NCI-H1105 treated with DMSO at 0.1 percent for 48 hours (cell line): ENCODE measurements around the gene ACTR3C.
A peak's percentile ranks its signal among the peaks of the same experiment; 100 is the strongest.
"Not testable (repeated sequence)": the region's sequence is repeated elsewhere in the genome, so short reads cannot be mapped to it uniquely, and the experiment has no call there.

Source experiments
- DNase-seq: peaks from one replicate; lab custom pipeline; 2025; lab: John Stamatoyannopoulos, UW

Gene ACTR3C

DNA sequence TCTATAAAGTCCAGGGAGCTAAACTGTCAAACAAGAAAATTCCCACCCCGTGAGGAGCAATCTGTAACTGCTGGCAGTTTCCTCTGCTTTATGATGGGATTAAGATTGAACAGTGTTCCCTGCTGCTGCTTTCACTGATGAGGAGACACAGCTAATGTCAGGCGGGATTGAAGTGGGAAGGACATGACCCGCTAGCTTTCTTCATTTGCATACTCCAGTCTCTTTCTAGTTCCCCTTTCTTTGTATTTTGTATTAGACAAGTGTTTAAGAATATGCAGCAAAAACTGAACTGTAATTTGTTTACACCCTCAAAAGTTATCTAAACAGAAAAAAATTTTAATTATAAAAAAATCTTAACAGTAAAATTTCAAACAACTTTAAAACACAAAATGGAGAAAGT, 40.2 kb downstream of the ACTR3C start:
- not testable (repeated sequence) for DNase-seq

GRCh38 chr7:150281681-150282403, 41.5 kb downstream of the ACTR3C start:
- not testable (repeated sequence) for DNase-seq

- DNase-seq: not testable (repeated sequence)
Observed at GRCh38 chr7:150278383-150278782, 45.0 kb downstream of the ACTR3C start.

- DNase-seq: peak; percentile 21
Observed at GRCh38 chr7:150276132-150276695, 47.1 kb downstream of the ACTR3C start.

DNA sequence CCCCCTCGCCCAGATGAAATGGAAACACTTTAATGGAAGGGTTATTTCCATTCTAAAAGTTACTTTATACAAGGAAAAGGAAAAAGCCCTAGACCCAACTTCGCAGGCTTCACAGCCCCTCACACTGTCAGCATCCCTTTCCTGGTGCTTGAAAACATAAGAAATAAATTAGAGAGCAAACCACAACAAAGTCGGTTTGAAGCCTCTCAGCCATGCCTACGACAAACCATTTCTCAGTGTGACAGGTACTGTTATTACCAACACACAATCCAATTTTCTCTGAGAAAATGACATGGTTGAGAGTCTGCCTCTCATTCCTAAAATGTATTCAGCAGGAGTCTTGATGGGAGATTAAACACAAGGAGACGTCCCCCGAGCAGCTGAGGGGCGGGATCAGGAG, 51.4 kb downstream of the ACTR3C start:
- DNase-seq: not testable (repeated sequence)

GRCh38 chr7:150270101-150270824, 53.1 kb downstream of the ACTR3C start:
- DNase-seq: not testable (repeated sequence)

DNA sequence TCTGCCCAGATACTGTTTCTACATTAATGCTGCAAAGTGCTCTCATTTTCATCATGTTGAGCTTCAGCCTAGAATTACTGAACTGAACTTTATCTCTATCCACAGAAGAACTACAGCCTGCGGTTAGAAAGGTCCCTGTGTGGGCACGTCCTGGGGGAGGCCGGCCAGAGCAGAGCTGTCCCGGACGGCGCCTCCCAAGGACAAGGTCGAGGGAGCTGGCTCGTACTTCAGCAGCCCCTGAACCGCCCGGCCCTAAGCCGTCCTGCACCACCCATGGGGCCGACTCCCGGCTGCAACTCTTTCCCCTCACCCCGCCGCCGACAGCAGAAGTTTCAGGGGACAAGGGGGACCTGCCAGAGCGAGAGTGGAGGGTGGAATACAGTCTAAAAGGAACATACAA, 54.5 kb downstream of the ACTR3C start:
- DNase-seq: not testable (repeated sequence)

- not testable (repeated sequence) for DNase-seq
Observed at GRCh38 chr7:150268287-150268686, 55.1 kb downstream of the ACTR3C start.

- not testable (repeated sequence) for DNase-seq
Observed at GRCh38 chr7:150266953-150267665, 56.2 kb downstream of the ACTR3C start.

DNA sequence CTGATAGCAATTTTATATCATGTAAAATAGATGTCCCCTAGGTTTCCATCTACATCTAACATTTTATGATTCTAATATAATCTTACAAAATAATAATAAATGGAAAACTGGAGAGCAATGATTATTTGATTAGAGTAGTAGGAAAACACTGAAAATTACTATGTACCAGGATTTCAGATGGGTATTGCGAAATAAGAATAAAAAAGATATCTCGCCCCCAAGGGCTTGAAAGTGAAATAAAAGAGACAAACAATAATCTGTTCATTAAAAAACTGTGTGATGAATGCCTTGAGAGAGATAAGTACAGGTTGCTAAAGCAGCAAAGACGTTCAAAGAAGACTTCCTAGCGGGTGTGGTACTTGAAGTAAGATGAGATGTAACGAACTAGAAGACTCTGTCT, 60.7 kb downstream of the ACTR3C start:
- not testable (repeated sequence) for DNase-seq

DNA sequence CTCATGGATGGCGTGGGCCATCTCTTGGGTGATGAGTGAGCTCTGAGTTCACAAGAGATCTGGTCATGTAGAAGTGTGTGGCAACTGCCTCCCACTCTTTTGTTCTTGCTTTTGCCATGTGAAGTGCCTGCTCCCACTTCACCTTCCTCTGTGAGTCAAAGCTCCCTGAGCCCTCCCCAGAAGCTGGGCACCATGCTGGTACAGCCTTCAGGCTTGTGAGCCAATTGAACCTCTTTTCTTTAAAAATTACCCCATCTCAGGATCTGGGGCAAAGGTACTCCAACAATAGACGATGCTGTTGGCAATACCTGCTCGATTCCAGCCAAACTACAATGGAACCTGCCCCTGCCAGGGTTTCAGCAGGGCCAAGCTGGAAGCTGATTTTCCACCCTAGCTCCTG, 75.6 kb downstream of the ACTR3C start:
- DNase-seq: not testable (repeated sequence)

- DNase-seq: not testable (repeated sequence)
Observed at GRCh38 chr7:150245208-150245607, 78.1 kb downstream of the ACTR3C start.

DNA sequence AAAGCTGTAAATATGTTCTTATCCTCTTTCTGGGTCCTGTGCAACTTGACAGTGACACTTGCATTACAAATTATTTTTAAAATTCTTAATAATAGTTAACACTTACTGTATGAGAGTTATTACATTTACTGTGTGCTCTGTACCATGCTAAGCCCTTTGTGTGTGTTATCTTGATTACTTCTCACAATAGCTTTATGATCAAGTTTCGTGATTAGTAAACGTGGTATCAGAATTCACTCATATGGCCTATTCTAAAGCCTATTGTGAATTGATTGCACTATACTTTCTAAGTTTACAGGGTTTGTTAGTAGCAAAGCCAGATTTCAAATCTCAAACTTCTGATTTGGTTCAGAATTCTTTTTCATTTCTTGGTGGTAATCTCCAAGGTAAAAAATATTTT, 80.4 kb downstream of the ACTR3C start:
- not testable (repeated sequence) for DNase-seq

- DNase-seq: not testable (repeated sequence)
Observed at GRCh38 chr7:150225444-150225843, 97.9 kb downstream of the ACTR3C start.

DNA sequence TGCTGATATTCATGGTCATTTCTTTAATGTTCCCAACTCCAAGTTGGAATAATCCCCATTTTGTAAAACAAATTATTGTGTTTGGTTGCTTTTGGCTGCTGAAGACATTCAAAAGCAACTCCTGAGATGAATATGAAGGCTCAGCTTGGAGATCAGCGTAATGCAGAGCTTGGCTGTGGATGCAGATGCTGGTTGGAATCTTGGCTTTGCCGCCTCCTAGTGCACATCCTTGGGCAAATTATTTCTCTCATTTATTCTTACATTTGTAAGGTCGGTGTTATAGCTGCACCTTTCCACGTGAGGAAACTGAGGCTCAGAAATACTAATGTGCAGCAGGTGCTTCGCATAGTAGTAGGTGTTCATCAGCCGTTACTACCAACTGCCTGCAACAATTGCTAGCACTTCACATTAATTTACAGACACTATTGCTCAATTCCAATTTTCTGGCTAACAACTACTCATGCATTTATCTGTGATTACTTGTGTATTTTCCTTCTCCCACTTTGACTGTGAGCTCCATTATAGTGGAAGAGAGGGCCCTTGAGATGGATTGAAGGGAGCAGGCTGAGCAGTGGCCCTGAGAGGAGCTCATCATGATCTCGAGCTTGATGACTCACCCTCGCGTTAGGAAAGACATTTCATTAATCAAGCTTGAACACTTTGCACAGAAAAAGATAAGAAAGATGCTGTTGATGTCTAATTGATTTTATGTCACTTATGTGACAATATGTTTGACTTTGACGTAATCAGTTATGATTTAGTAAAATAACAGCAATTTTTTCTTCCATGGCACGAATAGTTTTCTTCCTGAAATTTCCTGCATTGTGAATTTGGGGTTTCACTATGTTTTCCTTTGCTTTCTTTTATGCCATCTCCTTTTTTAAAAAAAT, 101.0 kb downstream of the ACTR3C start:
- not testable (repeated sequence) for DNase-seq

DNA sequence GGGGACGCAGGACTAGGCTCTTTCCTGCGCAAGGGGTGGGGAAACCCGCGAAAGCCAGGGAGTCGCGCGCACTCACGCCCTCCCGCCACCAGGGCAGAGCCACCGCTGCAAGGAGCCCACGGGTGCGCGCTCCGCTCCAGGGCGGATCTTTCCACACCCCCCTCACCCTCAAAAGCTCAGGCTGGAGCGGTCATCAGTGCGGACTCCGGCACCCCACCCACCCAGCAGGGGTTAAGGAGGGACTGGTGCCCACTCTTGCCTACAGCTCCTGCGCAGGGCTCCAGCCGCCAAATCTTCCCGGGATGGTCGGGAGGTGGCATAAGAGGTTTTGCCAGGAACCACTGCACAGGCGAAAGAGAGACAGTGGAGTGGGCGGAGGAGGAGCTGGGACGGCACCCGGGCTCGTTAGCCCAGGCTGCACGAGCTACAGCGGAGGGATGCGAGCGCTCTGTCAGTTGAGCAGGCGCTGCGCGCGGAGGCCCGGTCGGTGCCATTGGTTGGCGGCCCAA, 102.6 kb downstream of the ACTR3C start:
- peak; percentile 12 for DNase-seq

GRCh38 chr7:150219941-150220658, 103.2 kb downstream of the ACTR3C start:
- peak; percentile 19 for DNase-seq

GRCh38 chr7:150206848-150207247, 116.5 kb downstream of the ACTR3C start:
- not testable (repeated sequence) for DNase-seq

DNA sequence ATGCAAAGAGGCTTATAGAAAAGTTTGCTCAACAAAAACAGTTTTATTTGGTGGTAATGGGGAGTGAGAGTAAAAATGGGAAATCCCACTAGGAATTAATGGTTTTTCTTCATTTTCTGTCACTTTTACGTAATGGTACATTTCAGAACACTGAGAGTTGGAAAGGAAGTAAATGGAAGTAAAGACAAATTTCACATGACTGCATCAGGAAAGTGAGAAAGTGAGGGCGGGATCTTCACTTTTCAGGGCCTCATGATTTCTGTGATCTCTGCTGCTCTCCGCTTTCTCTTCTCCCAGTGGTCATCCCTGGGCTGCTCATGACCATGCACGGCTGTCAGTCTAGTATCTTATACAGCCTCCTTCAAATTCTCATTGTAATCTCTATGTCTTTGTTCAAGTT, 117.5 kb downstream of the ACTR3C start:
- DNase-seq: not testable (repeated sequence)

DNA sequence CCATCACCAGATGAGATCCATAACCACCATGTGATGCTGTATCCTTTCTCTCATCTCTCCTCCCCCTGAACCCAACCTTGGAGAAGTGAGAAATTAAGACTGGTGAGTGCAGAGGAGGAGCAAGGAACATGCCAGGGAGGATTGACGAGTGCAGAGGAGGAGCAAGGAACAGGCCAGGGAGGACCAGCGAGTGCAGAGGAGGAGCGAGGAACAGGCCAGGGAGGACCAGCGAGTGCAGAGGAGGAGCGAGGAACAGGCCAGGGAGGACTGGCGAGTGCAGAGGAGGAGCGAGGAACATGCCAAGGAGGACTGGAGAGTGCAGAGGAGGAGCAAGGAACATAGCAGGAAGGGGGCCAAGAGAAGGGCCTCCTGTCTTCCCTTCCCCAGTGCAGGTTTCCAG, 118.8 kb downstream of the ACTR3C start:
- not testable (repeated sequence) for DNase-seq
